GM19240 (cell line): ENCODE results near the gene CEP85L.

ENCODE experiments used
- DNase-seq: peaks from one replicate; pipeline ENCODE4 v3.0.0; 2011; ENCODE audit warnings: low spot score; ENCODE audit not compliant: insufficient read length

The CEP85L gene

GRCh38 chr6:118621799-118622470 lies 29.5 kb downstream of the CEP85L start:
- no peak for DNase-seq

- DNase-seq = no peak
Observed at GRCh38 chr6:118620202-118620601, 31.2 kb downstream of the CEP85L start.

DNA sequence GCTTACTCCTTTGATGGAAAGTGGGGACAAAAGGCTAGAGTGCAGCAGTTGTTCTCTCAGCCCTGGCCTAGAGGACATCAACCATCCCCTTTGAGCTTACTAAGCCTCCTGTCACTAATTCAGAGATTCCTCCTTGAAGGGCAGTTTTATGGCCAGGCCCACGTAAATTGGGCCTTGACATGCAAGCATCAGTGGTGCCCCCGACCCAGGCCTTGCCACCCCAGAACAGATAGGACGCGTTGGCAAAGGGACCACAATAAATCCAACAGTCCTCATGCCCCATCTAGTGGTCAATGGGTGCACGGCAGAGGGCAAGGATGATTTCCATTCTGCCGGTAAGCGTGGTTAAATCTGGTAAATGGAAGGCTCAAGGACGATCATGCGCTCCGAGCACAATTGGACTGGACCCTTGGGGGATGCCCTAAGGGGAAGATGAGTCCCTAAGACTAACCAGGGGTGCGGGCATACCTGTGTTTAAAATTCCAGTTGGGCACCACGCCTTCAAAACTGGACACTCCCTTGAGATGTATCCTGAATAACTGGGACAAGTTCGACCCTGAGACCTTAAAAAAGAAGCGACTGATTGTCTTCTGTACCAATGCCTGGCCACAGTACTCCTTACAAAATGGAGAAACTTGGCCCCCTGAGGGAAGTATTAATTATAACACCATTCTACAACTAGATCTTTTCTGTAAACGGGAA lies 32.6 kb downstream of the CEP85L start:
- peak; percentile 11 for DNase-seq

- no peak for DNase-seq
Observed at GRCh38 chr6:118617417-118617816, 34.0 kb downstream of the CEP85L start.

DNA sequence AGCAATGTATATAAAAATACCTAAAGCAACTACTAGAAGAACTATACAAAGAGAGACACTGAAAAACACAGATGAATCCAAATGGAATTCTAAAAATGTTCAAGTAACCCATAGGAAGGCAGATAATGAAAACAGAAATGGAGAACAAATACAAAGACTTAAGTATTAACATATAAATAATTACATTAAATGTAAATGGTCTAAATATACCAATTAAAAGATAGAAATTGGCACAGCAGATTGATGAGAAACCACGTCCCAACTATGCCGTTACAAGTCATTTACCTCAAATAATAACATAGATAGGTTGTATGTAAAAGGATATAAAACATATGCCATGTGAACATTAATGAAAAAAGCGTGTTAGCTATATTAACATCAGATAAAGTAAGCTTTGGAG lies 40.1 kb downstream of the CEP85L start:
- DNase-seq = no peak

GRCh38 chr6:118606858-118607257 lies 44.5 kb downstream of the CEP85L start:
- no peak for DNase-seq

GRCh38 chr6:118606268-118606667 lies 45.1 kb downstream of the CEP85L start:
- no peak for DNase-seq

DNA sequence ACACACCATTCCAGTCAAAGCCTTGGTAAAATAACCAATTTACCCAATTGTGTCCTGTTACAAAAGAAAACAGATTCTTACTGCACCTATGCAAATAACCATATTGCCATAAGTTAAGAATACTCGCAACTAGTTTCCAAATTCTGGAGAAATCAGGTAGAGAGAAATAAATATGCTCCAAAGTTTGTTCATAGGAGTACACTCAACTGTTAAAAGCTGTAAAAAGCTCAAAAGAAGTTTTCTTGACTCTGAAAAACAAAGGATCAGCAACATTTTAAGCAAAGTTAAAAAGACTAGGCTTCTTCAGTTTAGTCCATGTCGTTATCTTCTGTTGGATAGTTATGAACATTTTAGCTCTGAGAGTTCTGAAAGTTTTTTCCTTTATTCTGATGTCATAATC lies 48.0 kb downstream of the CEP85L start:
- DNase-seq = no peak

DNA sequence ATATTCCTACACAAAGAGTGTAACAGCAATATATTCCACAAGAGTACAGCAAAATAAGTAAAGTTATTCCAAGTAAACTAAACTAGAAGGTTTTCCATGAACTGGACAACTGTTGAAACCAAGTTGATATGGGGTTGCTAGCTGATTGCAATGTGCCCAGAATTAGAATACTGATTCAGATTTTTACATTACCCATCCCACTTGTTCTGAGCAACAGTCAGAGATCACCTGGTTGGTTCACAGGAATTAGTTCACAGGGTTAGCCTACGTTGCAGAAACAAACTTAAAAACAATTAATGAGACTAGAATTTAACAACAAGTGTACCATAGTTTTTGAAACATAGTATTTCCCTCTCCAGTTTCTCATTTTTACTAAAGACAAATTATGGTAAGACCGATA lies 49.1 kb downstream of the CEP85L start:
- no peak for DNase-seq

DNA sequence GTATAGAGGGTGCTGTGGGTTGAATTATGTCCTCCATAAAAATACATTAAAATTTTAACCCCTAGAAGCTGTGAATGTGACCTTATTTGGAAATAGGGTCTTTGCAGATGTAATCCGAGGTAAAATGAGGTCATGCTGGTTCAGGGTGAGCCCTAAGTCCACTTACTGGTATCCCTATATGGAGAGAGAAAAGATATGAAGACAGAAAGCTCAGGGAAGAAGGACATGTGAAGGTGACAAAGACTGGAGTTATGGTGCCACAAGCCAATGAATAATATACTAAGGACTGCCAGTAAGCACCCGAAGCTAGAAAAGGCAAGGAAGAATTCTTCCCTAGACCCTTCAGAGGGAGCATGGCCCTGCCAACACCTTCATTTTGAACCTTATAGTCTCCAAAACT lies 53.1 kb downstream of the CEP85L start:
- DNase-seq = no peak

- DNase-seq = no peak
Observed at GRCh38 chr6:118597636-118598035, 53.8 kb downstream of the CEP85L start.

DNA sequence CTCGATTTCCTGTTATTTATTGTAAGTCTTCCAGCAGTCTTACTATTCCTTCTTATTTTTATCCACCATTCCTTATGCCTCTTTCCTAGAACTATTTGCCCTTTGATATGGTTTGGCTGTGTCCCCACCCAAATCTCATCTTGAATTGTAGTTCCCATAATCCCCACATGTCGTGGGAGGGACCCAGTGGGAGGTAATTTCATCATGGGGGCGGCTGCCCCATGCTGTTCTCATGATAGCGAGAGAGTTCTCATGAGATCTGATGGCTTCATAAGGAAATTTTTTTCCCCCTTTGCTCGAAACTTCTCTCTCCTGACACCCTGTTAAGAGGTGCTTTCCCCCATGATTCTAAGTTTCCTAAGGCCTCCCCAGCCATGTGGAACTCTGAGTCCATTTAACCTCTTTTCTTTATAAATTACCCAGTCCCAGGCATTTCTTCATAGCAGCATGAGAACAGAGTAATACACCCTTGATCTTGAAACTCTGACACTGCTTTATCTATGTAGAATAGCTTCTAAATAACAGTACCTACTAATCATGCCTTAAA lies 54.5 kb downstream of the CEP85L start:
- no peak for DNase-seq

GRCh38 chr6:118594877-118595276 lies 56.5 kb downstream of the CEP85L start:
- DNase-seq = no peak

- no peak for DNase-seq
Observed at GRCh38 chr6:118591897-118592296, 59.5 kb downstream of the CEP85L start.

DNA sequence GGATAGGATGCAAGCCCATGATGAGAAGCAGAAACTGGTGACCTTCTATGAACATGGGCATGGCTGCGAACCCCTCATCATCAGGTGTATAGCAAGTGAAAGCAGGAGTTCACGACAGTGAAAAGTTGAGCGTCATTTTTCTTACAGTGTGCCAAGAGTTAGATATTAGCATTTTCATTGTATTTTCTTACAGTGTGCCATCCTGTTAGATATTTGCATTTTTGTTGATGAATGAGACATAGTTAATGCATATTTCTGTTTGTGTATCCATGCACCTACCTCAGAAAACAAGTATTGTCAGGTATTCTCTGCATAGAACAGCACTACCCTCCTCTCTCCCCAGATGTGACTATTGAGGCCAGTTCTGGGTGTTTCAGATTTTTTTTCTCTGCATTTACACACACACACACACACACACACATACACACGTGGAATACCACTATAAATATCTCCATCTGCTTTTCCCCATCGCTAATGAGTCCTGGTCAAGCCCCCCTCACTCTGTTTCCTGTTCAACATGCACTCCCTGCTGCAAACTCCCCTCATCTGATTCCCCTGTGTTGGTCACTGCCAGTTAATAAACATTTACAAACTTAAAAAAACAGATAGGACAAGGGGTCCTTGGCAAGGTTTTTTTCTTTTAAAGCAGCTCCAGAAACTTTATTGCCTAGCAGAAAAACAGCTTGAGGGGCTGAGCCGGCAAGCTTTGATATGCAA lies 61.6 kb downstream of the CEP85L start:
- no peak for DNase-seq

- DNase-seq = no peak
Observed at GRCh38 chr6:118589186-118589585, 62.2 kb downstream of the CEP85L start.

DNA sequence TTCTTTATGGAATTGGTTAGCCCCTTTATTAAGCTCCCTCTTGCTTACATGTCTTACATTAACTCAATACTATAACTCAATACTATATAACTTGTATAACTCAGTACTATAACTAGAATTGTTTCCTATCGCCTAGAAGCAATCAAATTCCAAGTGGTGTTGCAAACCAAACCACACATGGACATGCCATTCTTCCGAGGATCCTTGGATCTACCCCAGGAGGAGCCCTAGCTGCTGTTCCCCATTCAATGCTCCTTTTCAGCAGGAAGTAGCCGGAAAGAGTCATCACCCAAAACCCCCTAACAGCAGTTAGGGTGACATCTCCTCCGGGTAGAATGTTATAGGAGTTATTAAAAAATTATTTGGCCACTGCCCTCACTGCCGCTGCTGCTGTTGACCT lies 62.8 kb downstream of the CEP85L start:
- DNase-seq = no peak

- no peak for DNase-seq
Observed at GRCh38 chr6:118586746-118587485, 64.5 kb downstream of the CEP85L start.

GRCh38 chr6:118584911-118585310 lies 66.5 kb downstream of the CEP85L start:
- no peak for DNase-seq

- DNase-seq = no peak
Observed at GRCh38 chr6:118581489-118581959, 69.9 kb downstream of the CEP85L start.
